Esophagus squamous epithelium (tissue), 4 donors: Measurements from ENCODE around the gene CTNND2.
"Not testable (repeated sequence)": the region's sequence is repeated elsewhere in the genome, so short reads cannot be mapped to it uniquely, and the experiment has no call there.

ENCODE experiments used
- CTCF ChIP-seq, 6 experiments: fragments of 450-650 bp in 4 of 6; fragments of 200-600 bp in 2 of 6; sonication (generic) in 2 of 6; IDR thresholded peaks; one replicate each; pipeline ENCODE4 v1.5.1; 2016 to 2019; ENCODE audit warnings: antibody characterized with exemption in 6 of 6, mild to moderate bottlenecking in 4 of 6, moderate library complexity in 4 of 6
- POLR2A ChIP-seq, 4 donors: fragments of 450-650 bp; IDR thresholded peaks; one replicate each; pipeline ENCODE4 v1.6.1; 2017; ENCODE audit warnings: antibody characterized with exemption in 4 of 4, mild to moderate bottlenecking in 4 of 4, moderate library complexity in 3 of 4

GRCh38 chr5:11414732-11415131 is 489.5 kb downstream of the CTNND2 start:
- TF ChIP-seq CTCF, POLR2A (IDR thresholded peaks at IDR 0.05): not testable (repeated sequence)
